ENCODE measurements around the gene DHRS3. TPM values are rescaled to one million over a fixed set of nuclear protein-coding genes. Genes with fewer than 3 reads are reported as not detected.

The DHRS3 gene
- total and polyA plus RNA-seq, 2 donors (not counting 3 experiments of a cell fraction or from before 2014, with no cell fraction given): 54.3 to 75.2 TPM

- TF ChIP-seq POLR2A (IDR thresholded peaks at IDR 0.05; ENCODE audit: low read depth, low read length) (no peak), JUN (IDR thresholded peaks at IDR 0.05; ENCODE audit: borderline replicate concordance, insufficient read depth, insufficient read length, low read depth) (no peak), GATA2 (IDR thresholded peaks at IDR 0.05; ENCODE audit: insufficient read depth, insufficient read length, low read depth, low read length) (no peak), POLR2AphosphoS5 (IDR thresholded peaks at IDR 0.05; ENCODE audit: insufficient read depth, low read depth, low read length) (no peak), MAX (IDR thresholded peaks at IDR 0.05; ENCODE audit: insufficient read depth, insufficient read length) (no peak), MYC (IDR thresholded peaks at IDR 0.05; ENCODE audit: low read depth, low read length) (no peak), FOS (IDR thresholded peaks at IDR 0.05; ENCODE audit: borderline replicate concordance, insufficient read depth, low read length) (no peak), EZH2 (IDR thresholded peaks at IDR 0.05; ENCODE audit: borderline replicate concordance, low read depth, low read length, severe bottlenecking) (no peak)
- TF ChIP-seq, protein P1, sequence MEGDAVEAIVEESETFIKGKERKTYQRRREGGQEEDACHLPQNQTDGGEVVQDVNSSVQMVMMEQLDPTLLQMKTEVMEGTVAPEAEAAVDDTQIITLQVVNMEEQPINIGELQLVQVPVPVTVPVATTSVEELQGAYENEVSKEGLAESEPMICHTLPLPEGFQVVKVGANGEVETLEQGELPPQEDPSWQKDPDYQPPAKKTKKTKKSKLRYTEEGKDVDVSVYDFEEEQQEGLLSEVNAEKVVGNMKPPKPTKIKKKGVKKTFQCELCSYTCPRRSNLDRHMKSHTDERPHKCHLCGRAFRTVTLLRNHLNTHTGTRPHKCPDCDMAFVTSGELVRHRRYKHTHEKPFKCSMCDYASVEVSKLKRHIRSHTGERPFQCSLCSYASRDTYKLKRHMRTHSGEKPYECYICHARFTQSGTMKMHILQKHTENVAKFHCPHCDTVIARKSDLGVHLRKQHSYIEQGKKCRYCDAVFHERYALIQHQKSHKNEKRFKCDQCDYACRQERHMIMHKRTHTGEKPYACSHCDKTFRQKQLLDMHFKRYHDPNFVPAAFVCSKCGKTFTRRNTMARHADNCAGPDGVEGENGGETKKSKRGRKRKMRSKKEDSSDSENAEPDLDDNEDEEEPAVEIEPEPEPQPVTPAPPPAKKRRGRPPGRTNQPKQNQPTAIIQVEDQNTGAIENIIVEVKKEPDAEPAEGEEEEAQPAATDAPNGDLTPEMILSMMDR (IDR thresholded peaks at IDR 0.05; ENCODE audit: extremely low read depth in 1 of 2, insufficient read depth in 1 of 2, low read depth in 1 of 2, low read length in 2 of 2): no peak
- Histone ChIP-seq H3K4me2 (ENCODE audit: insufficient read depth, low read length) (no peak overlapping the region), H2AFZ (ENCODE audit: low read depth, low read length) (no peak overlapping the region), H3K79me2 (ENCODE audit: control insufficient read depth, insufficient read depth, low read length) (no peaks in the 10 kb centered on the region), H3K4me1 (ENCODE audit: control insufficient read depth, extremely low read depth, insufficient read depth, low read length) (peaks cover 12% of the 10 kb centered on the region), H3K9me3 (replicated peaks; ENCODE audit: control insufficient read depth, insufficient read depth, low read length) (no peaks in the 10 kb centered on the region), H3K9me1 (replicated peaks; ENCODE audit: control insufficient read depth, extremely low read depth, insufficient read depth, low read length) (no peaks in the 10 kb centered on the region), H3K9ac (replicated peaks; ENCODE audit: extremely low read depth, insufficient read depth, low read length) (no peak overlapping the region), H3K27ac (ENCODE audit: insufficient read depth, low read depth, low read length) (no peak overlapping the region), H3K27me3 (ENCODE audit: control insufficient read depth in 2 of 2, insufficient read depth in 2 of 2, low read length in 2 of 2) (peaks cover 0 to 2% of the 10 kb centered on the region in 2 experiments), H3K36me3 (ENCODE audit: control insufficient read depth in 2 of 2, extremely low read depth in 1 of 2, insufficient read depth in 2 of 2, low read length in 2 of 2) (no peaks in the 10 kb centered on the region), H4K20me1 (replicated peaks; ENCODE audit: control insufficient read depth, extremely low read depth, insufficient read depth, low read length) (no peaks in the 10 kb centered on the region), H3K4me3 (replicated peaks in 1 of 3; ENCODE audit: insufficient read depth in 1 of 3, low read depth in 1 of 3, low read length in 3 of 3) (no peak overlapping the region)
- intact Hi-C loops (cut with micrococcal nuclease): no loop called here
- CTCF ChIA-PET: interaction anchor here (0.6 to 3.7 kb wide), 7 partner anchors 11 to 317 kb away, joined by 3 to 22 read pairs (median 4); partner anchors contain the start of gene DHRS3
- BruUV-seq (replicated peaks): no TSS peak
- DNase-seq (ENCODE audit: low read depth, low spot score): no peak
- FAIRE-seq: no peak
- POLR2A ChIA-PET: no interaction called here
- dilution Hi-C loops (cut with MboI; ENCODE audit: extremely low pct_ligation_motif_present, low sequenced_read_pairs): no loop called here
Measured at GRCh38 chr1:12631571-12631970, 13.6 kb upstream of the DHRS3 start.
